Measurements from ENCODE around the gene ZNF253. TPM values are rescaled to one million over a fixed set of nuclear protein-coding genes. Genes with fewer than 3 reads are reported as not detected.
"Not testable (repeated sequence)": the region's sequence is repeated elsewhere in the genome, so short reads cannot be mapped to it uniquely, and the experiment has no call there.

ZNF253 gene
- total RNA-seq, 1 donor from 2014 or later: 8.1 TPM

- TF ChIP-seq CTCF (conservative IDR thresholded peaks at IDR 0.05; ENCODE audit: low read depth, low read length): no peak
- H3K4me3 ChIP-seq (ENCODE audit: low read depth, low read length): no peak overlapping the region
- no peak for DNase-seq (ENCODE audit: low read depth)
Measured at GRCh38 chr19:19826875-19827274, 38.8 kb upstream of the ZNF253 start.

- no peak overlapping the region for H3K4me3 ChIP-seq (ENCODE audit: low read depth, low read length)
- no peak for TF ChIP-seq CTCF (conservative IDR thresholded peaks at IDR 0.05; ENCODE audit: low read depth, low read length)
- no peak for DNase-seq (ENCODE audit: low read depth)
Measured at GRCh38 chr19:19835560-19836038, 30.1 kb upstream of the ZNF253 start.

- TF ChIP-seq CTCF (conservative IDR thresholded peaks at IDR 0.05; ENCODE audit: low read depth, low read length): no peak
- no peak for DNase-seq (ENCODE audit: low read depth)
- no peak overlapping the region for H3K4me3 ChIP-seq (ENCODE audit: low read depth, low read length)
Measured at GRCh38 chr19:19847781-19848180, 17.9 kb upstream of the ZNF253 start.

- TF ChIP-seq CTCF (conservative IDR thresholded peaks at IDR 0.05; ENCODE audit: low read depth, low read length): no peak
- no peak for DNase-seq (ENCODE audit: low read depth)
- no peak overlapping the region for H3K4me3 ChIP-seq (ENCODE audit: low read depth, low read length)
Measured at GRCh38 chr19:19849056-19849455, 16.6 kb upstream of the ZNF253 start.

- not testable (repeated sequence) for H3K4me3 ChIP-seq (ENCODE audit: low read depth, low read length); DNase-seq (ENCODE audit: low read depth)
Measured at GRCh38 chr19:19851740-19852139, 13.9 kb upstream of the ZNF253 start.

GRCh38 chr19:19858751-19859150 is 6.9 kb upstream of the ZNF253 start:
- H3K4me3 ChIP-seq (ENCODE audit: low read depth, low read length): no peak overlapping the region
- no peak for TF ChIP-seq CTCF (conservative IDR thresholded peaks at IDR 0.05; ENCODE audit: low read depth, low read length)

GRCh38 chr19:19860756-19861390 is 4.8 kb upstream of the ZNF253 start:
- no peak for DNase-seq (ENCODE audit: low read depth)
- H3K4me3 ChIP-seq (ENCODE audit: low read depth, low read length): no peak overlapping the region
- no peak for TF ChIP-seq CTCF (conservative IDR thresholded peaks at IDR 0.05; ENCODE audit: low read depth, low read length)

More at GRCh38 chr19:19858751-19859150, 6.9 kb upstream of the ZNF253 start:
- DNase-seq (ENCODE audit: low read depth): no peak
